Ascending aorta (tissue), 2 donors: ENCODE results near the gene CDH15. TPM values are rescaled to one million over a fixed set of nuclear protein-coding genes. Genes with fewer than 3 reads are reported as not detected.

ENCODE experiments used
- DNase-seq, 2 donors: peaks; one replicate each; pipeline ENCODE4 v3.0.0-alpha.2; 2019; ENCODE audit warnings: low spot score in 2 of 2
- H3K27ac ChIP-seq, 2 donors: fragments of 200-600 bp; sonication (generic); one replicate each; pipeline ENCODE4 v1.5.1; 2016 to 2017; ENCODE audit warnings: mild to moderate bottlenecking in 1 of 2
- H3K27me3 ChIP-seq: fragments of 200-600 bp; sonication (generic); one replicate; pipeline ENCODE4 v1.5.1; 2017
- H3K36me3 ChIP-seq, 2 donors: fragments of 200-600 bp; sonication (generic); one replicate each; pipeline ENCODE4 v1.5.1; 2016
- H3K4me1 ChIP-seq, 2 donors: fragments of 200-600 bp; sonication (generic); one replicate each; pipeline ENCODE4 v1.5.1; 2016 to 2017; ENCODE audit warnings: mild to moderate bottlenecking in 1 of 2
- H3K4me3 ChIP-seq, 2 donors: fragments of 200-600 bp; sonication (generic); one replicate each; pipeline ENCODE4 v1.5.1; 2016 to 2017; ENCODE audit warnings: mild to moderate bottlenecking in 1 of 2
- H3K9me3 ChIP-seq, 2 donors: fragments of 200-600 bp; sonication (generic); one replicate each; pipeline ENCODE4 v1.5.1; 2016
- CTCF ChIP-seq, 3 experiments: fragments of 200-600 bp in 2 of 3; fragments of 450-650 bp in 1 of 3; sonication (generic) in 2 of 3; IDR thresholded peaks; one replicate each; pipeline ENCODE4 v1.5.1; 2016 to 2019; ENCODE audit warnings: antibody characterized with exemption in 3 of 3, mild to moderate bottlenecking in 1 of 3, moderate library complexity in 1 of 3
- intact Hi-C: fragments of 100-400 bp; cut with DNase I; formaldehyde crosslinking; loops from one replicate; pipeline ENCODE4 v1.15.1; 2023
- total RNA-seq: library from RNA; depleted of rRNA; stranded (reverse); fragments of >200 nt; gene quantifications from one replicate; pipeline ENCODE4 v1.1.0, GENCODE V29; 2016

CDH15 gene
- total RNA-seq, 1 donor from 2014 or later, result not detected

- DNase-seq, result no peak
- H3K9me3 ChIP-seq, result no peaks in the 10 kb centered on the region
- H3K4me1 ChIP-seq, result no peaks in the 10 kb centered on the region
- no peaks in the 10 kb centered on the region for H3K36me3 ChIP-seq
- H3K27ac ChIP-seq, result no peak overlapping the region
- intact Hi-C loops, result no loop called here
- H3K27me3 ChIP-seq, result no peaks in the 10 kb centered on the region
- H3K4me3 ChIP-seq, result no peak overlapping the region
- TF ChIP-seq CTCF (IDR thresholded peaks at IDR 0.05), result no peak
These were observed 7.6 kb downstream of the CDH15 start for GRCh38 chr16:89179148-89179484.

- no peaks in the 10 kb centered on the region for H3K27me3 ChIP-seq
- H3K4me1 ChIP-seq, result no peaks in the 10 kb centered on the region
- no peaks in the 10 kb centered on the region for H3K36me3 ChIP-seq
- TF ChIP-seq CTCF (IDR thresholded peaks at IDR 0.05), result no peak
- no peaks in the 10 kb centered on the region for H3K9me3 ChIP-seq
- no peak overlapping the region for H3K27ac ChIP-seq
- no peak overlapping the region for H3K4me3 ChIP-seq
- intact Hi-C loops, result no loop called here
- DNase-seq, result no peak
These were observed 8.2 kb downstream of the CDH15 start for GRCh38 chr16:89179656-89180315.

- Histone ChIP-seq H3K27ac (no peak overlapping the region), H3K4me3 (no peak overlapping the region), H3K4me1 (no peaks in the 10 kb centered on the region), H3K27me3 (no peaks in the 10 kb centered on the region), H3K36me3 (no peaks in the 10 kb centered on the region), H3K9me3 (no peaks in the 10 kb centered on the region)
- intact Hi-C loops, result no loop called here
- DNase-seq, result no peak
- TF ChIP-seq CTCF (IDR thresholded peaks at IDR 0.05), result no peak
These were observed 11.9 kb downstream of the CDH15 start for GRCh38 chr16:89183463-89183862.

DNA sequence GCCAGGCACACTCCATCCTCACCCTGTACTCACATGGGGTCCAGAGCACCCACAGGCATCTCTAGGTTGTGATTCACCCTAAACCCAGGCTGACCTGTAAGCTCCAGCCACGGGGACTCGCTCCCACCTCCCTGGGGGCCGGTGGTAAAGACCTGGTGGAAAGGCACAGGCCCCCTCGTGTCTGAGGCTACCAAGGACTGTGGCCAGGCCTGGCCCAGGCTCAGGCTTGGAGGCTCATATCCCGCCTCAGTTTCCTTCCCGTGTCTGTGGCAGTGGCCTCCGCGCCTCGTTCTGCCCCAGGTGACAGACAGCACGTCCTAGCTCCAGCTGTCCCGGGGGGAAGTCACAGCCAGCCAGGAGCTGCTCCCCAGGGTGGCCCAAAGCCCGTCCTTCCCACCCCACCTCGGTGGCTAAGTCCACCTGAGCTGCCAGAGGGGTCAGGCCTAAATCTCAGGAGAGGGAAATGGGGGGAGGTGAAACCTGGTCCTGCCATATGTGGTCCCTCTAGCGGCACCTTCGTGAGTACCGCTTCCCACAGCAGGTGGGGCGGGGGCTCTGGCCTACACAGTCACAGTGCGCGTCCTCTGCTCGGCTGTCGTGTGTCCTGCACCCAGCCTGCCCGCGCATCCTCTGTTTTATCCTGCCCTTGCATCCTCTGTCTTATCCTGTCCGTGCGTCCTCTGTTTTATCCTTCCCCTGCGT, 12.6 kb downstream of the CDH15 start:
- H3K4me1 ChIP-seq, result no peaks in the 10 kb centered on the region
- H3K27ac ChIP-seq, result no peak overlapping the region
- H3K27me3 ChIP-seq, result no peaks in the 10 kb centered on the region
- H3K9me3 ChIP-seq, result no peaks in the 10 kb centered on the region
- no peak for TF ChIP-seq CTCF (IDR thresholded peaks at IDR 0.05)
- no peak overlapping the region for H3K4me3 ChIP-seq
- DNase-seq, result no peak
- intact Hi-C loops, result no loop called here
- H3K36me3 ChIP-seq, result no peaks in the 10 kb centered on the region

GRCh38 chr16:89184677-89184932, 13.1 kb downstream of the CDH15 start:
- DNase-seq, result no peak
- Histone ChIP-seq H3K4me3 (no peak overlapping the region), H3K4me1 (no peaks in the 10 kb centered on the region), H3K36me3 (no peaks in the 10 kb centered on the region), H3K27ac (no peak overlapping the region), H3K9me3 (no peaks in the 10 kb centered on the region), H3K27me3 (no peaks in the 10 kb centered on the region)
- intact Hi-C loops, result no loop called here
- TF ChIP-seq CTCF (IDR thresholded peaks at IDR 0.05), result no peak
